A549 (cell line): ENCODE data around the gene EFEMP2. TPM values are rescaled to one million over a fixed set of nuclear protein-coding genes. Genes with fewer than 3 reads are reported as not detected.

ENCODE experiments used
- ATAC-seq, 2 experiments: fragments of 200-7000 bp in 1 of 2; fragments of >200 bp in 1 of 2; cut with Nextera tagmentation in 1 of 2; cut with Tn5 transposase in 1 of 2; 3 replicates each; pipeline versions ENCODE4 v1.8.0 to v1.9.1; 2018 to 2020; ENCODE audit warnings: mild to moderate bottlenecking in 1 of 2, moderate library complexity in 1 of 2
- CTCF ChIA-PET: fragments of 300-600 bp; sonication (Branson Sonifier 250); formaldehyde crosslinking; extraction: SDS; loops from one replicate; lab custom pipeline; 2021; ENCODE audit warnings: antibody characterized with exemption, inconsistent platforms; lab: Yijun Ruan, JAX
- POLR2A ChIA-PET: fragments of 350-600 bp; formaldehyde crosslinking; extraction: SDS; loops from one replicate; lab custom pipeline; 2021; ENCODE audit warnings: antibody characterized with exemption, inconsistent platforms; lab: Yijun Ruan, JAX
- DNase-seq, 2 experiments: peaks; one replicate each; pipeline versions ENCODE4 v3.0.0 to v3.0.0-alpha.2; 2011 to 2016; ENCODE audit warnings: low read depth in 1 of 2, low spot score in 1 of 2
- FAIRE-seq: peaks from 2 replicates; lab custom pipeline; 2011; peaks lifted over from hg19 to GRCh38; lab: Jason Lieb, UNC
- H3K27ac ChIP-seq, 2 experiments: fragments of >200 bp; sonication (Bioruptor Twin); formaldehyde crosslinking; 3 replicates each; pipeline ENCODE4 v1.5.1; 2016 to 2017
- H3K4me1 ChIP-seq: fragments of >200 bp; sonication (Bioruptor Twin); formaldehyde crosslinking; 3 replicates; pipeline ENCODE4 v1.6.1; 2016
- H3K4me2 ChIP-seq: fragments of >200 bp; sonication (Bioruptor Twin); formaldehyde crosslinking; 3 replicates; pipeline ENCODE4 v1.6.1; 2016
- H3K4me3 ChIP-seq: fragments of >200 bp; sonication (Bioruptor Twin); formaldehyde crosslinking; 3 replicates; pipeline ENCODE4 v1.5.1; 2016
- H3K9me3 ChIP-seq: fragments of >200 bp; sonication (Bioruptor Twin); formaldehyde crosslinking; 3 replicates; pipeline ENCODE4 v1.6.1; 2016
- ATOH8 ChIP-seq: fragments of 250-450 bp; sonication (Bioruptor Pico); IDR thresholded peaks from 2 replicates; pipeline ENCODE4 v1.5.0; 2020; ENCODE audit warnings: low read depth, mild to moderate bottlenecking, moderate library complexity
- BHLHE40 ChIP-seq: IDR thresholded peaks from 2 replicates; pipeline ENCODE4 v1.6.1; 2012; ENCODE audit warnings: low read depth, low read length, inconsistent platforms
- CBX8 ChIP-seq: fragments of 200-600 bp; sonication (generic); IDR thresholded peaks from 2 replicates; pipeline ENCODE4 v1.6.1; 2016
- CEBPB ChIP-seq, 2 experiments: fragments of >200 bp in 1 of 2; sonication (Bioruptor Twin) in 1 of 2; formaldehyde crosslinking in 1 of 2; IDR thresholded peaks; 2 replicates each; pipeline ENCODE4 v1.6.1; 2012 to 2016
- CHD2 ChIP-seq: fragments of 150-350 bp; IDR thresholded peaks from 2 replicates; pipeline ENCODE4 v1.6.1; 2014; ENCODE audit warnings: low read length; ENCODE audit not compliant: partially characterized antibody
- CHD4 ChIP-seq: fragments of 200-600 bp; sonication (generic); IDR thresholded peaks from 2 replicates; pipeline ENCODE4 v1.6.1; 2016; ENCODE audit warnings: antibody characterized with exemption, mild to moderate bottlenecking, borderline replicate concordance
- E2F6 ChIP-seq: IDR thresholded peaks from 2 replicates; pipeline ENCODE4 v1.6.1; 2012; ENCODE audit warnings: low read depth, borderline replicate concordance
- EHMT2 ChIP-seq: fragments of 200-600 bp; sonication (generic); IDR thresholded peaks from 2 replicates; pipeline ENCODE4 v1.6.1; 2016; ENCODE audit warnings: antibody characterized with exemption, low read depth, mild to moderate bottlenecking, moderate library complexity
- ELK1 ChIP-seq: fragments of 150-350 bp; IDR thresholded peaks from 2 replicates; pipeline ENCODE4 v1.6.1; 2014; ENCODE audit warnings: low read depth, mild to moderate bottlenecking, low read length
- FOSB ChIP-seq: fragments of 250-450 bp; sonication (Bioruptor Pico); IDR thresholded peaks from 2 replicates; pipeline ENCODE4 v1.5.0; 2020; ENCODE audit warnings: mild to moderate bottlenecking, moderate library complexity
- HES2 ChIP-seq: fragments of >200 bp; sonication (Bioruptor Twin); formaldehyde crosslinking; IDR thresholded peaks from 2 replicates; pipeline ENCODE4 v1.6.1; 2016
- HEYL ChIP-seq: fragments of 250-450 bp; sonication (Bioruptor Pico); IDR thresholded peaks from 2 replicates; pipeline ENCODE4 v1.8.0; 2021; ENCODE audit warnings: mild to moderate bottlenecking, moderate library complexity
- HOXA7 ChIP-seq: fragments of 250-450 bp; sonication (Bioruptor Pico); IDR thresholded peaks from 2 replicates; pipeline ENCODE4 v1.5.0; 2020; ENCODE audit warnings: mild to moderate bottlenecking, moderate library complexity
- HOXB13 ChIP-seq: fragments of 250-450 bp; sonication (Bioruptor Pico); IDR thresholded peaks from 2 replicates; pipeline ENCODE4 v1.5.0; 2020; ENCODE audit warnings: low read depth, mild to moderate bottlenecking, moderate library complexity
- HOXB5 ChIP-seq: fragments of 250-450 bp; sonication (Bioruptor Pico); IDR thresholded peaks from 2 replicates; pipeline ENCODE4 v1.5.0; 2020; ENCODE audit warnings: mild to moderate bottlenecking, moderate library complexity
- JUN ChIP-seq, 2 experiments: fragments of >200 bp; sonication (Bioruptor Twin); formaldehyde crosslinking; IDR thresholded peaks; 2 replicates in 1 of 2; 3 replicates in 1 of 2; pipeline ENCODE4 v1.6.1; 2016 to 2017
- KDM5A ChIP-seq: fragments of 200-600 bp; sonication (generic); IDR thresholded peaks from 2 replicates; pipeline ENCODE4 v1.6.1; 2016; ENCODE audit warnings: antibody characterized with exemption, mild to moderate bottlenecking
- MAFK ChIP-seq: fragments of 450-650 bp; IDR thresholded peaks from 2 replicates; pipeline ENCODE4 v1.6.1; 2014; ENCODE audit not compliant: partially characterized antibody
- NFE2L2 ChIP-seq: fragments of 150-350 bp; conservative IDR thresholded peaks from 2 replicates; pipeline ENCODE4 v1.6.1; 2014; ENCODE audit warnings: low read length
- NPAS2 ChIP-seq: fragments of 250-450 bp; sonication (Bioruptor Pico); IDR thresholded peaks from 2 replicates; pipeline ENCODE4 v1.8.0; 2022; ENCODE audit warnings: mild to moderate bottlenecking, moderate library complexity, borderline replicate concordance
- PHF8 ChIP-seq: fragments of 200-600 bp; sonication (generic); IDR thresholded peaks from 2 replicates; pipeline ENCODE4 v1.6.1; 2016; ENCODE audit warnings: low read depth, mild to moderate bottlenecking, antibody characterized with exemption, moderate library complexity, borderline replicate concordance
- REST ChIP-seq: fragments of 200-600 bp; sonication (generic); IDR thresholded peaks from 2 replicates; pipeline ENCODE4 v1.6.1; 2016; ENCODE audit warnings: antibody characterized with exemption, mild to moderate bottlenecking, moderate library complexity
- RNF2 ChIP-seq: fragments of 200-600 bp; sonication (generic); IDR thresholded peaks from 2 replicates; pipeline ENCODE4 v1.6.1; 2016; ENCODE audit warnings: low read depth, mild to moderate bottlenecking, antibody characterized with exemption, moderate library complexity, borderline replicate concordance
- SMC3 ChIP-seq: fragments of >200 bp; sonication (Bioruptor Twin); formaldehyde crosslinking; IDR thresholded peaks from 3 replicates; pipeline ENCODE4 v1.6.1; 2018; ENCODE audit warnings: inconsistent platforms
- WGBS: methylation state at CpG from one replicate; pipeline ENCODE4 v1.1.6; 2017; ENCODE audit errors: missing lambda C conversion rate; 5-methylcytosine and 5-hydroxymethylcytosine counted together
- polyA plus RNA-seq, 4 experiments: library from polyadenylated mRNA; depleted of rRNA in 3 of 4; stranded (reverse); fragments of >200 nt; fragmentation: RNase III in 1 of 4; extraction: RNeasy Plus Mini Kit Qiagen cat#74134 plus additional on column Dnase treatment in 1 of 4; gene quantifications; 2 replicates in 3 of 4; 3 replicates in 1 of 4; pipeline ENCODE4 v1.2.3, GENCODE V29; 2011 to 2017

The EFEMP2 gene
- polyA plus RNA-seq, 2 of the 4 experiments (the other 2 are of a cell fraction) = 1.3 to 1.4 TPM

- TF ChIP-seq REST = no peak
- no peak for TF ChIP-seq EHMT2
- no peak for TF ChIP-seq KDM5A
- TF ChIP-seq HOXB13 (CRISPR knock-in tag) = no peak
- TF ChIP-seq NFE2L2 = no peak
- TF ChIP-seq HOXB5 (CRISPR knock-in tag) = no peak
Observed at GRCh38 chr11:65863889-65864705, 8.5 kb downstream of the EFEMP2 start (continued).

- TF ChIP-seq BHLHE40 (no peak), ATOH8 (no peak), CHD4 (no peak)
- FAIRE-seq = no peak
- 90% methylated on average over 24 of the region's 24 CpGs for WGBS
- no peak for ATAC-seq
- CTCF ChIA-PET = interaction anchor here (0.8 to 7.6 kb wide), 9 partner anchors 6 to 126 kb away, joined by 3 to 195 read pairs (median 4); partner anchors contain the start of genes CCDC85B, CTSW, EFEMP2 and FIBP
- no peak for DNase-seq
- H3K4me3 ChIP-seq = no peak overlapping the region
- POLR2A ChIA-PET = interaction anchor here (1.3 kb wide), 1 partner anchor 27 kb away, joined by 4 read pairs; the partner anchor contains the start of gene CCDC85B
- H3K4me2 ChIP-seq = no peak overlapping the region
- H3K4me1 ChIP-seq = peaks cover 10% of the 10 kb centered on the region
- no peaks in the 10 kb centered on the region for H3K9me3 ChIP-seq
- no peak overlapping the region for H3K27ac ChIP-seq
Observed at GRCh38 chr11:65862941-65863888, 9.4 kb downstream of the EFEMP2 start.

GRCh38 chr11:65862191-65862735 is 10.3 kb downstream of the EFEMP2 start:
- CTCF ChIA-PET = interaction anchor here (0.8 to 7.6 kb wide), 8 partner anchors 7 to 160 kb away, joined by 3 to 195 read pairs (median 4); partner anchors contain the start of genes CCDC85B, CTSW, EFEMP2 and FIBP
- Histone ChIP-seq H3K4me1 (peaks cover 10% of the 10 kb centered on the region), H3K4me3 (no peak overlapping the region; the same call in 2 of the 3 replicates), H3K27ac (peak overlapping the region in 1 of 2 experiments; percentile 96; a peak in 3 of 6 replicates), H3K9me3 (no peaks in the 10 kb centered on the region), H3K4me2 (peak overlapping the region; percentile 87)
- TF ChIP-seq FOSB (CRISPR knock-in tag) (no peak), CHD2 (no peak), KDM5A (no peak), RNF2 (no peak), E2F6 (no peak), CBX8 (no peak), MAFK (no peak), SMC3 (no peak), ELK1 (no peak), NPAS2 (no peak), HOXB13 (CRISPR knock-in tag) (no peak), CHD4 (no peak), JUN (IDR thresholded peaks at IDR 0.05) (no peak), HEYL (CRISPR knock-in tag) (no peak), CEBPB (IDR thresholded peaks at IDR 0.05) (no peak), PHF8 (no peak), BHLHE40 (no peak), HOXA7 (CRISPR knock-in tag) (no peak), HES2 (no peak)
- WGBS = 100% methylated on average over 5 of the region's 5 CpGs
- no peak for FAIRE-seq
- DNase-seq = no peak
- ATAC-seq = no peak
- POLR2A ChIA-PET = interaction anchor here (1.3 kb wide), 1 partner anchor 28 kb away, joined by 4 read pairs; the partner anchor contains the start of gene CCDC85B
